ENCODE results near the gene MDN1. TPM values are rescaled to one million over a fixed set of nuclear protein-coding genes. Genes with fewer than 3 reads are reported as not detected.

MDN1 gene
- total and polyA plus RNA-seq, 2 of the 4 experiments (the other 2 are of a cell fraction): 7.7 to 26.7 TPM

DNA sequence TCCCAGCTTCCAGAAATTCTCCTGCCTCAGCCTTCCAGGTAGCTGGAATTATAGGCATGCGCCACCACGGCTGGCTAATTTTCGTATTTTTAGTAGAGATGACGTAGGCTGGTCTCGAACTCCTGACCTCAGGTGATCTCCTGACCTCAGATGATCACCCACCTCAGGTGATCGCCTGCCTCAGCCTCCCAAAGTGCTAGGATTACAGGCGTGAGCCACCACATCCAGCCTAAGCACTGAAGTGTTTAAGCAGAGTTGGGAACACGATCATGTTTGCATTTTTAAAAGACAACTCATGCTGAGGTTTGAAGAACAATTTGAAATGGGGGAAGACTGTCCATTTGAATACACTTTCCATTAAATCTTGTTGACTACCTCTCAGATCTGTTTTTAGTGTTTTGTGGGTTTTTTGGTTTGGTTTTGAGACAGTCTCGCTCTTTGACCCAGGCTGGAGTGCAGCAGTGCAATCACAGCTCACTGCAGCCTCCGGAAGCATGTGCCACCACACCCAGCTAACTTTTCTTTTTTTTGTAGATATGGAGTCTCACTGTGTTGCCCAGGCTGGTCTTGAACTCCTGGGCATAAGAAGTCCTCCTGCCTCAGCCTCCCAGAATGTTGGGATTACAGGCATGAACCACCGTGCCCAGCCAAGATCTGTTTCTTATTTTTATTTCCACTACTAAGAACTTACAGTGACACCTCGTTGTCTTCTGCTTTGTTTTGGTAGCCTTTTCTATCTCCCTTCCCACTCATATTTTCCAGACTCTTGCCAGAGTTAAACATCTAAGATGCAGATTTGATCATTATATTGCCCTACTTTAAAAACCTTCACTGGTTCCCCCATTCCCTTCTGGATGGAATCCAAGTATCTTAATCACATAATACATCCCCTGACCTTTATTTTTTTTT, 15.5 kb upstream of the MDN1 start:
- in situ Hi-C loops (cut with MboI; ENCODE audit: low sequenced_read_pairs) (no loop called here), dilution Hi-C loops (cut with HindIII; ENCODE audit: low sequenced_read_pairs, unreplicated experiment) (no loop called here), intact Hi-C loops (cut with micrococcal nuclease) (no loop called here)
- H2AK9ac ChIP-seq (replicated peaks; ENCODE audit: low read depth, low read length, poor library complexity): no peak overlapping the region
- H4K20me1 ChIP-seq (ENCODE audit: insufficient read depth, low read length): no peaks in the 10 kb centered on the region
- peaks cover 16% of the 10 kb centered on the region for H3K36me3 ChIP-seq (ENCODE audit: control insufficient read depth, insufficient read depth, low read length)
- H2BK120ac ChIP-seq (ENCODE audit: low read depth, low read length): no peak overlapping the region
- no peak overlapping the region for H2AFZ ChIP-seq (replicated peaks; ENCODE audit: low read length, poor library complexity)
- H4K8ac ChIP-seq (ENCODE audit: low read depth in 2 of 2, low read length in 2 of 2): no peak overlapping the region
- peak; percentile 41 for DNase-seq
- H3K9ac ChIP-seq (ENCODE audit: low read depth, low read length): no peak overlapping the region
- no peak overlapping the region for H2BK15ac ChIP-seq (ENCODE audit: low read depth, low read length)
- H3K9me3 ChIP-seq (ENCODE audit: control insufficient read depth, insufficient read depth, low read length): no peaks in the 10 kb centered on the region
- no peak overlapping the region for H2BK5ac ChIP-seq (ENCODE audit: low read depth, low read length, poor library complexity, severe bottlenecking)
- peaks cover 3% of the 10 kb centered on the region for H3K4me1 ChIP-seq (ENCODE audit: control insufficient read depth, insufficient read depth, low read length)
- H3K9me1 ChIP-seq (ENCODE audit: insufficient read depth, low read length): no peaks in the 10 kb centered on the region
- no peak overlapping the region for H3K56ac ChIP-seq (ENCODE audit: extremely low read depth, insufficient read depth, low read length)
- no peak overlapping the region for H3K14ac ChIP-seq (replicated peaks; ENCODE audit: low read depth, low read length)
- no peak overlapping the region for H3K4me3 ChIP-seq (ENCODE audit: insufficient read depth, low read depth, low read length)
- no peak overlapping the region for H3K18ac ChIP-seq (ENCODE audit: low read depth, low read length)
- H3K27me3 ChIP-seq (ENCODE audit: control insufficient read depth, insufficient read depth, low read length): no peaks in the 10 kb centered on the region
- no peak overlapping the region for H3K23ac ChIP-seq (ENCODE audit: low read depth, low read length)
- no peak overlapping the region for H4K5ac ChIP-seq (ENCODE audit: low read depth, low read length)
- no peak overlapping the region for H3K4ac ChIP-seq (ENCODE audit: low read depth, low read length)
- H3K79me1 ChIP-seq (ENCODE audit: low read depth in 1 of 2, low read length in 2 of 2): peaks cover 15 to 36% of the 10 kb centered on the region in 2 experiments
- 98% methylated on average over 6 of the region's 12 CpGs; no CpG with 5 or more reads in 1 of the 2 experiments for WGBS, 2 experiments (ENCODE audit: extremely low coverage in 2 of 2, insufficient read length in 1 of 2)
- POLR2A ChIA-PET (ENCODE audit: unreplicated experiment): no interaction called here
- CTCF ChIA-PET: no interaction called here
- TF ChIP-seq, protein P1, sequence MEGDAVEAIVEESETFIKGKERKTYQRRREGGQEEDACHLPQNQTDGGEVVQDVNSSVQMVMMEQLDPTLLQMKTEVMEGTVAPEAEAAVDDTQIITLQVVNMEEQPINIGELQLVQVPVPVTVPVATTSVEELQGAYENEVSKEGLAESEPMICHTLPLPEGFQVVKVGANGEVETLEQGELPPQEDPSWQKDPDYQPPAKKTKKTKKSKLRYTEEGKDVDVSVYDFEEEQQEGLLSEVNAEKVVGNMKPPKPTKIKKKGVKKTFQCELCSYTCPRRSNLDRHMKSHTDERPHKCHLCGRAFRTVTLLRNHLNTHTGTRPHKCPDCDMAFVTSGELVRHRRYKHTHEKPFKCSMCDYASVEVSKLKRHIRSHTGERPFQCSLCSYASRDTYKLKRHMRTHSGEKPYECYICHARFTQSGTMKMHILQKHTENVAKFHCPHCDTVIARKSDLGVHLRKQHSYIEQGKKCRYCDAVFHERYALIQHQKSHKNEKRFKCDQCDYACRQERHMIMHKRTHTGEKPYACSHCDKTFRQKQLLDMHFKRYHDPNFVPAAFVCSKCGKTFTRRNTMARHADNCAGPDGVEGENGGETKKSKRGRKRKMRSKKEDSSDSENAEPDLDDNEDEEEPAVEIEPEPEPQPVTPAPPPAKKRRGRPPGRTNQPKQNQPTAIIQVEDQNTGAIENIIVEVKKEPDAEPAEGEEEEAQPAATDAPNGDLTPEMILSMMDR (conservative IDR thresholded peaks at IDR 0.05; ENCODE audit: low read depth, low read length): no peak
- TF ChIP-seq CHD1 (IDR thresholded peaks at IDR 0.05; ENCODE audit: low read depth, low read length) (no peak), BHLHE40 (IDR thresholded peaks at IDR 0.05; ENCODE audit: low read depth, low read length) (no peak), FOS (IDR thresholded peaks at IDR 0.05; ENCODE audit: low read depth, low read length) (no peak), MAZ (IDR thresholded peaks at IDR 0.05; ENCODE audit: borderline replicate concordance, low read depth, low read length) (no peak), MXI1 (IDR thresholded peaks at IDR 0.05; ENCODE audit: borderline replicate concordance, low read depth, low read length) (no peak), USF2 (IDR thresholded peaks at IDR 0.05; ENCODE audit: low read depth, low read length) (no peak)
- no peak overlapping the region for H2BK20ac ChIP-seq (ENCODE audit: low read depth, low read length)
- peak; percentile 25 for ATAC-seq (ENCODE audit: low read depth)
- no peak overlapping the region for H3K4me2 ChIP-seq (ENCODE audit: low read depth, low read length)
- no TSS peak for BruUV-seq (replicated peaks)
- H2AK5ac ChIP-seq (ENCODE audit: low read depth, low read length): no peak overlapping the region
- H4K91ac ChIP-seq (ENCODE audit: insufficient read depth, low read depth, low read length): no peak overlapping the region
- no peak overlapping the region for H3K27ac ChIP-seq (ENCODE audit: insufficient read depth, low read length)
